Liver (tissue), 3 donors: ENCODE results near the gene RNF13.

Experiments used
- FOXA1 ChIP-seq: IDR thresholded peaks from 2 replicates; pipeline ENCODE4 v1.6.1; 2016; ENCODE audit warnings: antibody characterized with exemption
- HNF4G ChIP-seq: IDR thresholded peaks from 2 replicates; pipeline ENCODE4 v1.6.1; 2016; ENCODE audit warnings: antibody characterized with exemption
- JUND ChIP-seq, 2 donors: IDR thresholded peaks; 2 replicates each; pipeline ENCODE4 v1.6.1; 2016; ENCODE audit warnings: antibody characterized with exemption in 2 of 2
- NR2F2 ChIP-seq: IDR thresholded peaks from 2 replicates; pipeline ENCODE4 v1.6.1; 2016; ENCODE audit warnings: antibody characterized with exemption
- RAD21 ChIP-seq, 2 donors: IDR thresholded peaks; 2 replicates each; pipeline ENCODE4 v1.6.1; 2016; ENCODE audit warnings: antibody characterized with exemption in 2 of 2, mild to moderate bottlenecking in 2 of 2
- SP1 ChIP-seq: IDR thresholded peaks from 2 replicates; pipeline ENCODE4 v1.6.1; 2018; ENCODE audit warnings: antibody characterized with exemption, mild to moderate bottlenecking
- TAF1 ChIP-seq: conservative IDR thresholded peaks from 2 replicates; pipeline ENCODE4 v1.6.1; 2016; ENCODE audit warnings: antibody characterized with exemption, mild to moderate bottlenecking
- YY1 ChIP-seq: IDR thresholded peaks from 2 replicates; pipeline ENCODE4 v1.6.1; 2016; ENCODE audit warnings: antibody characterized with exemption, mild to moderate bottlenecking
- TF ChIP-seq, protein P1 (sequence below): fragments of 150-350 bp; IDR thresholded peaks from 2 replicates; pipeline ENCODE4 v1.5.1; 2017; ENCODE audit warnings: improper control_type of control experiment, low read depth, low read length; ENCODE audit not compliant: missing input control
- TF ChIP-seq, protein P2 (sequence below): IDR thresholded peaks from 2 replicates; pipeline ENCODE4 v1.6.1; 2016; ENCODE audit warnings: antibody characterized with exemption
- TF ChIP-seq, protein P3 (sequence below): IDR thresholded peaks from 2 replicates; pipeline ENCODE4 v1.6.1; 2016; ENCODE audit warnings: antibody characterized with exemption
- TF ChIP-seq, protein P4 (sequence below): IDR thresholded peaks from 2 replicates; pipeline ENCODE4 v1.6.1; 2016; ENCODE audit warnings: antibody characterized with exemption, mild to moderate bottlenecking
- donor health status: healthy.
- donor health status: healthy.

DNA sequence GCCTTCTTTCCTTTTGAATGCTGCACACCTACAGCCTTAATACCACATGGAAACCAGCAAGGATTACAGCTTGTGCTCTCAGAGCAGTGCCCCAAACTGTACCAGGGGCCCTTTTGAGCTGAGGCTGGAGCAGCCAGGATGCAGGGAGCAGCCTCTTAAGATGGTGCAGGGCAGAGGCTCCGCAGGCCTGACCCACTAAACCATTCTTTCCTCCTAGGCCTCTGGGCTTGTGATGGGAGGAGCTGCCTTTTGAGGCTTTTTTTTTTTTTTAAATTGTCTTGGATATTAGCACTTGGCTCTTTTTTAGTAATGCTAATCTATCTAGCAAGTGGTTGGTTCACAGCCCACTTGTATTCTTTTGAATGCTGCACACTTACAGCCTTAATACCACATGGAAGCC lies 120.0 kb downstream of the RNF13 start:
- TF ChIP-seq RAD21 (IDR thresholded peaks at IDR 0.05) (no peak), YY1 (no peak), NR2F2 (no peak), JUND (IDR thresholded peaks at IDR 0.05) (no peak), SP1 (no peak), FOXA1 (no peak), TAF1 (no peak), HNF4G (no peak)
- TF ChIP-seq, protein P1, sequence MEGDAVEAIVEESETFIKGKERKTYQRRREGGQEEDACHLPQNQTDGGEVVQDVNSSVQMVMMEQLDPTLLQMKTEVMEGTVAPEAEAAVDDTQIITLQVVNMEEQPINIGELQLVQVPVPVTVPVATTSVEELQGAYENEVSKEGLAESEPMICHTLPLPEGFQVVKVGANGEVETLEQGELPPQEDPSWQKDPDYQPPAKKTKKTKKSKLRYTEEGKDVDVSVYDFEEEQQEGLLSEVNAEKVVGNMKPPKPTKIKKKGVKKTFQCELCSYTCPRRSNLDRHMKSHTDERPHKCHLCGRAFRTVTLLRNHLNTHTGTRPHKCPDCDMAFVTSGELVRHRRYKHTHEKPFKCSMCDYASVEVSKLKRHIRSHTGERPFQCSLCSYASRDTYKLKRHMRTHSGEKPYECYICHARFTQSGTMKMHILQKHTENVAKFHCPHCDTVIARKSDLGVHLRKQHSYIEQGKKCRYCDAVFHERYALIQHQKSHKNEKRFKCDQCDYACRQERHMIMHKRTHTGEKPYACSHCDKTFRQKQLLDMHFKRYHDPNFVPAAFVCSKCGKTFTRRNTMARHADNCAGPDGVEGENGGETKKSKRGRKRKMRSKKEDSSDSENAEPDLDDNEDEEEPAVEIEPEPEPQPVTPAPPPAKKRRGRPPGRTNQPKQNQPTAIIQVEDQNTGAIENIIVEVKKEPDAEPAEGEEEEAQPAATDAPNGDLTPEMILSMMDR = no peak
- TF ChIP-seq, protein P2, sequence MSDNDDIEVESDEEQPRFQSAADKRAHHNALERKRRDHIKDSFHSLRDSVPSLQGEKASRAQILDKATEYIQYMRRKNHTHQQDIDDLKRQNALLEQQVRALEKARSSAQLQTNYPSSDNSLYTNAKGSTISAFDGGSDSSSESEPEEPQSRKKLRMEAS = no peak
- TF ChIP-seq, protein P3, sequence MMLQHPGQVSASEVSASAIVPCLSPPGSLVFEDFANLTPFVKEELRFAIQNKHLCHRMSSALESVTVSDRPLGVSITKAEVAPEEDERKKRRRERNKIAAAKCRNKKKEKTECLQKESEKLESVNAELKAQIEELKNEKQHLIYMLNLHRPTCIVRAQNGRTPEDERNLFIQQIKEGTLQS = no peak
- TF ChIP-seq, protein P4, sequence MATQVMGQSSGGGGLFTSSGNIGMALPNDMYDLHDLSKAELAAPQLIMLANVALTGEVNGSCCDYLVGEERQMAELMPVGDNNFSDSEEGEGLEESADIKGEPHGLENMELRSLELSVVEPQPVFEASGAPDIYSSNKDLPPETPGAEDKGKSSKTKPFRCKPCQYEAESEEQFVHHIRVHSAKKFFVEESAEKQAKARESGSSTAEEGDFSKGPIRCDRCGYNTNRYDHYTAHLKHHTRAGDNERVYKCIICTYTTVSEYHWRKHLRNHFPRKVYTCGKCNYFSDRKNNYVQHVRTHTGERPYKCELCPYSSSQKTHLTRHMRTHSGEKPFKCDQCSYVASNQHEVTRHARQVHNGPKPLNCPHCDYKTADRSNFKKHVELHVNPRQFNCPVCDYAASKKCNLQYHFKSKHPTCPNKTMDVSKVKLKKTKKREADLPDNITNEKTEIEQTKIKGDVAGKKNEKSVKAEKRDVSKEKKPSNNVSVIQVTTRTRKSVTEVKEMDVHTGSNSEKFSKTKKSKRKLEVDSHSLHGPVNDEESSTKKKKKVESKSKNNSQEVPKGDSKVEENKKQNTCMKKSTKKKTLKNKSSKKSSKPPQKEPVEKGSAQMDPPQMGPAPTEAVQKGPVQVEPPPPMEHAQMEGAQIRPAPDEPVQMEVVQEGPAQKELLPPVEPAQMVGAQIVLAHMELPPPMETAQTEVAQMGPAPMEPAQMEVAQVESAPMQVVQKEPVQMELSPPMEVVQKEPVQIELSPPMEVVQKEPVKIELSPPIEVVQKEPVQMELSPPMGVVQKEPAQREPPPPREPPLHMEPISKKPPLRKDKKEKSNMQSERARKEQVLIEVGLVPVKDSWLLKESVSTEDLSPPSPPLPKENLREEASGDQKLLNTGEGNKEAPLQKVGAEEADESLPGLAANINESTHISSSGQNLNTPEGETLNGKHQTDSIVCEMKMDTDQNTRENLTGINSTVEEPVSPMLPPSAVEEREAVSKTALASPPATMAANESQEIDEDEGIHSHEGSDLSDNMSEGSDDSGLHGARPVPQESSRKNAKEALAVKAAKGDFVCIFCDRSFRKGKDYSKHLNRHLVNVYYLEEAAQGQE = no peak
